RWPE1 (cell line): Measurements from ENCODE around the gene CERS6.

Source experiments
- CTCF ChIA-PET: fragments of 350-600 bp; sonication (Branson Sonifier 250); formaldehyde crosslinking; extraction: SDS; loops from one replicate; lab custom pipeline; 2021; lab: Yijun Ruan, JAX
- POLR2A ChIA-PET: fragments of 400-600 bp; formaldehyde crosslinking; extraction: SDS; loops from one replicate; lab custom pipeline; 2020; ENCODE audit warnings: antibody characterized with exemption; ENCODE audit not compliant: low non-redundant PET; lab: Yijun Ruan, JAX
- DNase-seq: peaks from one replicate; pipeline ENCODE4 v3.0.0; 2012; ENCODE audit warnings: low spot score
- H3K27ac ChIP-seq: fragments of 450-650 bp; 2 replicates; pipeline ENCODE4 v1.5.1; 2017
- CTCF ChIP-seq: fragments of 450-650 bp; conservative IDR thresholded peaks from 2 replicates; pipeline ENCODE4 v1.5.1; 2017; ENCODE audit warnings: low read depth, mild to moderate bottlenecking

The CERS6 gene

GRCh38 chr2:168731002-168731401, 274.9 kb downstream of the CERS6 start:
- ChIA-PET CTCF (no interaction called here), POLR2A (no interaction called here)
- H3K27ac ChIP-seq = no peak overlapping the region
- no peak for DNase-seq
- TF ChIP-seq CTCF = no peak

GRCh38 chr2:168731616-168732015, 275.5 kb downstream of the CERS6 start:
- POLR2A ChIA-PET = no interaction called here
- no peak for DNase-seq
- no peak for TF ChIP-seq CTCF
- CTCF ChIA-PET = no interaction called here
- H3K27ac ChIP-seq = no peak overlapping the region

- CTCF ChIA-PET = no interaction called here
- POLR2A ChIA-PET = no interaction called here
- DNase-seq = no peak
Observed at GRCh38 chr2:168732100-168732499, 276.0 kb downstream of the CERS6 start.

GRCh38 chr2:168732506-168732905, 276.4 kb downstream of the CERS6 start:
- CTCF ChIA-PET = no interaction called here
- POLR2A ChIA-PET = no interaction called here
- no peak overlapping the region for H3K27ac ChIP-seq
- DNase-seq = no peak
- no peak for TF ChIP-seq CTCF

More at GRCh38 chr2:168732100-168732499, 276.0 kb downstream of the CERS6 start:
- TF ChIP-seq CTCF = no peak
- H3K27ac ChIP-seq = no peak overlapping the region

GRCh38 chr2:168734199-168734760, 278.2 kb downstream of the CERS6 start:
- POLR2A ChIA-PET = no interaction called here
- CTCF ChIA-PET = interaction anchor here (0.7 kb wide), 1 partner anchor 409 kb away, joined by 3 read pairs; no protein-coding TSS in a partner anchor
- no peak for TF ChIP-seq CTCF
- no peak for DNase-seq
- H3K27ac ChIP-seq = no peak overlapping the region

GRCh38 chr2:168736649-168737445, 280.8 kb downstream of the CERS6 start:
- DNase-seq = no peak
- TF ChIP-seq CTCF = no peak
- CTCF ChIA-PET = interaction anchor here (0.6 kb wide), 1 partner anchor 29 kb away, joined by 3 read pairs; no protein-coding TSS in a partner anchor
- no peak overlapping the region for H3K27ac ChIP-seq
- POLR2A ChIA-PET = no interaction called here
